Gastroesophageal sphincter (tissue), 3 donors: Measurements from ENCODE around the gene NMNAT1.

Experiments
- POLR2A ChIP-seq, 2 donors: fragments of 450-650 bp; IDR thresholded peaks; one replicate each; pipeline ENCODE4 v1.6.1; 2017; ENCODE audit warnings: antibody characterized with exemption in 2 of 2, mild to moderate bottlenecking in 2 of 2, moderate library complexity in 1 of 2
- POLR2AphosphoS5 ChIP-seq: sonication (generic); formaldehyde crosslinking; IDR thresholded peaks from one replicate; pipeline ENCODE4 v1.6.1; 2017; ENCODE audit warnings: antibody characterized with exemption
- TF ChIP-seq, protein P1 (sequence below), 4 experiments: fragments of 200-600 bp in 2 of 4; fragments of 450-650 bp in 2 of 4; sonication (generic) in 1 of 4; IDR thresholded peaks; one replicate each; pipeline ENCODE4 v1.5.1; 2017 to 2019; ENCODE audit warnings: antibody characterized with exemption in 4 of 4, mild to moderate bottlenecking in 2 of 4, moderate library complexity in 2 of 4

DNA sequence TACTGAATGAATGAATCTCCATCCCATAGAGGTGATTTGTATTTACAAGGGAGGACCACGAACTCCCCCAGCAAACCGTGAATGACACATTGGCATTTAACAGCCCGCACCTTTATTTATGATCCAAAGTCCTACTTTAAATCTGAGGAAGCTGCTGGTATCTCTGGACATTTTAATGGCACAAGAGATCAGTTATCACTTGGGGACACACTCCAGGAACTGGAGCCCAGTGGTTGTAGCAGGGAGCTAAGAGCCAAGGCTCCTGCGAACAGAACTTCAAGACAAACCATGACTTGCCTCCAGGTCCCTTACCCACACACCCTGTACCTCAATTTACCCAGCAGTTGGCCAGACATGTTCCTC lies 34.4 kb upstream of the NMNAT1 start:
- TF ChIP-seq, protein P1, sequence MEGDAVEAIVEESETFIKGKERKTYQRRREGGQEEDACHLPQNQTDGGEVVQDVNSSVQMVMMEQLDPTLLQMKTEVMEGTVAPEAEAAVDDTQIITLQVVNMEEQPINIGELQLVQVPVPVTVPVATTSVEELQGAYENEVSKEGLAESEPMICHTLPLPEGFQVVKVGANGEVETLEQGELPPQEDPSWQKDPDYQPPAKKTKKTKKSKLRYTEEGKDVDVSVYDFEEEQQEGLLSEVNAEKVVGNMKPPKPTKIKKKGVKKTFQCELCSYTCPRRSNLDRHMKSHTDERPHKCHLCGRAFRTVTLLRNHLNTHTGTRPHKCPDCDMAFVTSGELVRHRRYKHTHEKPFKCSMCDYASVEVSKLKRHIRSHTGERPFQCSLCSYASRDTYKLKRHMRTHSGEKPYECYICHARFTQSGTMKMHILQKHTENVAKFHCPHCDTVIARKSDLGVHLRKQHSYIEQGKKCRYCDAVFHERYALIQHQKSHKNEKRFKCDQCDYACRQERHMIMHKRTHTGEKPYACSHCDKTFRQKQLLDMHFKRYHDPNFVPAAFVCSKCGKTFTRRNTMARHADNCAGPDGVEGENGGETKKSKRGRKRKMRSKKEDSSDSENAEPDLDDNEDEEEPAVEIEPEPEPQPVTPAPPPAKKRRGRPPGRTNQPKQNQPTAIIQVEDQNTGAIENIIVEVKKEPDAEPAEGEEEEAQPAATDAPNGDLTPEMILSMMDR (IDR thresholded peaks at IDR 0.05) = no peak
- TF ChIP-seq POLR2A (IDR thresholded peaks at IDR 0.05) (no peak), POLR2AphosphoS5 (no peak)
